ENCODE results near the gene APLF. TPM values are rescaled to one million over a fixed set of nuclear protein-coding genes. Genes with fewer than 3 reads are reported as not detected.
A peak's percentile ranks its signal among the peaks of the same experiment; 100 is the strongest.

Gene APLF
- total RNA-seq, 1 experiment from 2014 or later: 2.4 TPM

DNA sequence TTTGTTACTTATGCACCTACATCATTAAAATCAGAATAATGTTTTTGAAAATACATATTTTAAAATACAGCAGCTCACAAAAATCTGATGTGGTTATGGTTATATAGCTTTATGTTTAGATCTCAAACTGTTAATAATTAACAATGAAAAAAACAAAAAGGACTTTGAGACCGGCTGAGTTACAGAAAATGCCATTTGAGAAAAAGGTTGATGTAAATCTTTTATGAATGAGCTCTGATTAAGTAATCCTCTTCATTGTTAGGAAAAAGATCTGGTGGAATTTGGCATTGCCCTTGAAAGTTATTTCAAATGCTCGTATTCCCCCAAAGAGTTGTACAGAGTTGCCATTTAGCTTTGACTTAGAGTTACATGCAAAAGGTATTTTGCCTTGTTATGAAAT lies 93.2 kb downstream of the APLF start:
- TF ChIP-seq EZH2phosphoT487 (IDR thresholded peaks at IDR 0.05; ENCODE audit: borderline replicate concordance, low read length): no peak
- TF ChIP-seq EZH2 (IDR thresholded peaks at IDR 0.05; ENCODE audit: low read length, unreplicated experiment): no peak
- TF ChIP-seq, protein P1, sequence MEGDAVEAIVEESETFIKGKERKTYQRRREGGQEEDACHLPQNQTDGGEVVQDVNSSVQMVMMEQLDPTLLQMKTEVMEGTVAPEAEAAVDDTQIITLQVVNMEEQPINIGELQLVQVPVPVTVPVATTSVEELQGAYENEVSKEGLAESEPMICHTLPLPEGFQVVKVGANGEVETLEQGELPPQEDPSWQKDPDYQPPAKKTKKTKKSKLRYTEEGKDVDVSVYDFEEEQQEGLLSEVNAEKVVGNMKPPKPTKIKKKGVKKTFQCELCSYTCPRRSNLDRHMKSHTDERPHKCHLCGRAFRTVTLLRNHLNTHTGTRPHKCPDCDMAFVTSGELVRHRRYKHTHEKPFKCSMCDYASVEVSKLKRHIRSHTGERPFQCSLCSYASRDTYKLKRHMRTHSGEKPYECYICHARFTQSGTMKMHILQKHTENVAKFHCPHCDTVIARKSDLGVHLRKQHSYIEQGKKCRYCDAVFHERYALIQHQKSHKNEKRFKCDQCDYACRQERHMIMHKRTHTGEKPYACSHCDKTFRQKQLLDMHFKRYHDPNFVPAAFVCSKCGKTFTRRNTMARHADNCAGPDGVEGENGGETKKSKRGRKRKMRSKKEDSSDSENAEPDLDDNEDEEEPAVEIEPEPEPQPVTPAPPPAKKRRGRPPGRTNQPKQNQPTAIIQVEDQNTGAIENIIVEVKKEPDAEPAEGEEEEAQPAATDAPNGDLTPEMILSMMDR (conservative IDR thresholded peaks at IDR 0.05; ENCODE audit: low read depth, low read length): no peak
- intact Hi-C loops (cut with micrococcal nuclease): no loop called here
- ChIA-PET POLR2A (ENCODE audit: unreplicated experiment) (no interaction called here), CTCF (interaction anchor here (0.8 kb wide), 1 partner anchor 32 kb away, joined by 4 read pairs; no protein-coding TSS in a partner anchor)
- no peaks in the 10 kb centered on the region for H3F3A ChIP-seq (ENCODE audit: low read length, unreplicated experiment)
- no peaks in the 10 kb centered on the region for H3K9me3 ChIP-seq (ENCODE audit: low read length)
- DNase-seq (no peak), ATAC-seq (no peak)
- H3K9ac ChIP-seq (ENCODE audit: low read length): no peak overlapping the region
- no peak overlapping the region for H2AFZ ChIP-seq (ENCODE audit: low read length)
- H3K4me1 ChIP-seq (ENCODE audit: insufficient read depth, low read length): peaks cover 34% of the 10 kb centered on the region
- no peaks in the 10 kb centered on the region for H3K79me2 ChIP-seq (ENCODE audit: low read length)
- no TSS peak for BruUV-seq (replicated peaks)
- no peaks in the 10 kb centered on the region for H3K9me2 ChIP-seq (replicated peaks; ENCODE audit: low read length)
- no peaks in the 10 kb centered on the region for H3K36me3 ChIP-seq (ENCODE audit: low read depth, low read length)
- no peak overlapping the region for H3K4me3 ChIP-seq (ENCODE audit: low read length)
- no peaks in the 10 kb centered on the region for H3K27me3 ChIP-seq (ENCODE audit: low read length)
- no peak overlapping the region for H3K27ac ChIP-seq (ENCODE audit: low read length)
- H4K20me1 ChIP-seq (ENCODE audit: low read length): no peaks in the 10 kb centered on the region
- no peak overlapping the region for H3K4me2 ChIP-seq (ENCODE audit: low read length)

DNA sequence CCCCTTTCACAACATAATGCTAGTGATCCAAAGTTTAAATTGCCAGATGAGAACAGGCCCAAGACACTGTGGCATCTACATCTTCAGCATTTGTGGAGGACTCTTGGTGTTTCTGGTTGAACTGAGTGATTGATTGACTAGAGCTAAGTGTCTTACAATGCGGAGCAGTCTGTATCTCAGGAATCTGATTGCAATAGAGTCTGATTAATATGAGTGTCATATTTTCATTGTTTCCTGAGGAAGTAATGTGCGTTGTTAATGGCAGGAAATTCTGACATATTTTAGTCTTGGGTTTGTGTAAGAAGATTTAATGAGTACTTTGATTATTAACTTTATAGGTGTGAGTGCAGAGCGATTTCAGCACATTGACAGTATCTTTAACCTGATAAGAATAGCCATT lies 94.0 kb downstream of the APLF start:
- intact Hi-C loops (cut with micrococcal nuclease): no loop called here
- DNase-seq (peak; percentile 52), ATAC-seq (peak; percentile 60)
- Histone ChIP-seq H3K9me3 (ENCODE audit: low read length) (no peaks in the 10 kb centered on the region), H3K27me3 (ENCODE audit: low read length) (no peaks in the 10 kb centered on the region), H3K4me2 (ENCODE audit: low read length) (peak overlapping the region; percentile 28), H2AFZ (ENCODE audit: low read length) (peak overlapping the region; percentile 23; the same call in 1 of the 2 replicates), H3F3A (ENCODE audit: low read length, unreplicated experiment) (no peaks in the 10 kb centered on the region), H3K9ac (ENCODE audit: low read length) (no peak overlapping the region), H3K4me1 (ENCODE audit: insufficient read depth, low read length) (peaks cover 39% of the 10 kb centered on the region), H3K27ac (ENCODE audit: low read length) (peak overlapping the region; percentile 36), H3K4me3 (ENCODE audit: low read length) (no peak overlapping the region), H3K36me3 (ENCODE audit: low read depth, low read length) (no peaks in the 10 kb centered on the region), H4K20me1 (ENCODE audit: low read length) (no peaks in the 10 kb centered on the region), H3K79me2 (ENCODE audit: low read length) (no peaks in the 10 kb centered on the region), H3K9me2 (replicated peaks; ENCODE audit: low read length) (no peaks in the 10 kb centered on the region)
- BruUV-seq (replicated peaks): no TSS peak
- POLR2A ChIA-PET (ENCODE audit: unreplicated experiment): interaction anchor here (0.6 kb wide), 1 partner anchor 13 kb away, joined by 3 read pairs; no protein-coding TSS in a partner anchor
- CTCF ChIA-PET: interaction anchor here (0.6 kb wide), 1 partner anchor 34 kb away, joined by 3 read pairs; no protein-coding TSS in a partner anchor
- TF ChIP-seq EZH2phosphoT487 (IDR thresholded peaks at IDR 0.05; ENCODE audit: borderline replicate concordance, low read length) (no peak), EZH2 (IDR thresholded peaks at IDR 0.05; ENCODE audit: low read length, unreplicated experiment) (no peak)
- TF ChIP-seq, protein P1 (conservative IDR thresholded peaks at IDR 0.05; ENCODE audit: low read depth, low read length): no peak

DNA sequence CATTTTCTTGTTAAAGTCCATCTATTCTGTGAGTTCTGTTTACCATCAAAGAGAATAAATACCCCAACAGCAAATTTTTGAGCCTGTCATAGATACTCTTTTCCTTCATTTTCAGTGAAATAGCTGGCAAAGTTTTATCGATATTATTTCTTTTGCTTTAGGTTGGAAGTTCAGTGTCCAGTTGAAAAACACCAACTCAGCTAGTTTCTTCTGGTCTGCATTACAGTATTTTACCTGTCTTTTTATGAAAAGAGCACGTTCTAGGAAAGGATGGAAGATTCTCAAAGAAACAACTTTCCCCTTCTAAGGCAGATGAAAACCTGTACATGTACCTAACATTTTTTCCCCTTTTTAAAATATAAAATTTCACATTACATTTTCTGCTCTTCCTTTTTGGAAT lies 95.5 kb downstream of the APLF start:
- Histone ChIP-seq H3K4me3 (ENCODE audit: low read length) (no peak overlapping the region), H3K9ac (ENCODE audit: low read length) (no peak overlapping the region), H3K9me2 (replicated peaks; ENCODE audit: low read length) (no peaks in the 10 kb centered on the region), H3K4me1 (ENCODE audit: insufficient read depth, low read length) (peaks cover 42% of the 10 kb centered on the region), H4K20me1 (ENCODE audit: low read length) (no peaks in the 10 kb centered on the region), H2AFZ (ENCODE audit: low read length) (no peak overlapping the region), H3F3A (ENCODE audit: low read length, unreplicated experiment) (no peaks in the 10 kb centered on the region), H3K9me3 (ENCODE audit: low read length) (no peaks in the 10 kb centered on the region), H3K27me3 (ENCODE audit: low read length) (no peaks in the 10 kb centered on the region), H3K4me2 (ENCODE audit: low read length) (no peak overlapping the region), H3K79me2 (ENCODE audit: low read length) (no peaks in the 10 kb centered on the region), H3K36me3 (ENCODE audit: low read depth, low read length) (no peaks in the 10 kb centered on the region), H3K27ac (ENCODE audit: low read length) (no peak overlapping the region)
- no peak for DNase-seq
- ChIA-PET POLR2A (ENCODE audit: unreplicated experiment) (interaction anchor here (0.6 kb wide), 1 partner anchor 326 kb away, joined by 3 read pairs; no protein-coding TSS in a partner anchor), CTCF (interaction anchor here (1.1 kb wide), 1 partner anchor 32 kb away, joined by 4 read pairs; no protein-coding TSS in a partner anchor)
- ATAC-seq: no peak
- BruUV-seq (replicated peaks): no TSS peak
- no peak for TF ChIP-seq EZH2 (IDR thresholded peaks at IDR 0.05; ENCODE audit: low read length, unreplicated experiment)
- no peak for TF ChIP-seq EZH2phosphoT487 (IDR thresholded peaks at IDR 0.05; ENCODE audit: borderline replicate concordance, low read length)
- TF ChIP-seq, protein P1 (conservative IDR thresholded peaks at IDR 0.05; ENCODE audit: low read depth, low read length): no peak
- intact Hi-C loops (cut with micrococcal nuclease): no loop called here
